GM23338 (cell line): Measurements from ENCODE around the gene FAM20A. TPM values are rescaled to one million over a fixed set of nuclear protein-coding genes. Genes with fewer than 3 reads are reported as not detected.
A peak's percentile ranks its signal among the peaks of the same experiment; 100 is the strongest.

Experiments
- ATAC-seq: fragments of 200-7000 bp; cut with Tn5 transposase; 3 replicates; pipeline ENCODE4 v1.9.1; 2020
- DNase-seq: peaks from one replicate; pipeline ENCODE4 v3.0.0-alpha.2; 2015; ENCODE audit warnings: low spot score
- H2AFZ ChIP-seq: fragments of 200-600 bp; sonication (generic); 2 replicates; pipeline ENCODE4 v1.8.0; 2016; ENCODE audit warnings: antibody characterized with exemption, mild to moderate bottlenecking, moderate library complexity
- H3F3A ChIP-seq: fragments of 200-600 bp; sonication (generic); replicated peaks from 2 replicates; pipeline ENCODE4 v1.8.0; 2017; ENCODE audit warnings: antibody characterized with exemption, mixed run types, low read depth
- H3K27ac ChIP-seq: fragments of 200-600 bp; sonication (generic); 2 replicates; pipeline ENCODE4 v1.6.1; 2016; ENCODE audit warnings: low read depth
- H3K27me3 ChIP-seq: fragments of 200-600 bp; sonication (generic); 2 replicates; pipeline ENCODE4 v1.8.0; 2016; ENCODE audit warnings: mild to moderate bottlenecking, mixed run types, moderate library complexity; ENCODE audit not compliant: insufficient read depth
- H3K36me3 ChIP-seq: fragments of 200-600 bp; sonication (generic); 2 replicates; pipeline ENCODE4 v1.8.0; 2016; ENCODE audit warnings: mild to moderate bottlenecking; ENCODE audit not compliant: insufficient read depth
- H3K4me1 ChIP-seq: fragments of 200-600 bp; sonication (generic); 2 replicates; pipeline ENCODE4 v1.8.0; 2016; ENCODE audit warnings: mild to moderate bottlenecking, moderate library complexity; ENCODE audit not compliant: insufficient read depth
- H3K4me2 ChIP-seq: fragments of 200-600 bp; sonication (generic); 2 replicates; pipeline ENCODE4 v1.7.1; 2017; ENCODE audit warnings: mixed run types
- H3K4me3 ChIP-seq: fragments of 200-600 bp; sonication (generic); 2 replicates; pipeline ENCODE4 v1.6.1; 2016; ENCODE audit warnings: mixed run types
- H3K79me2 ChIP-seq: fragments of 200-600 bp; sonication (generic); replicated peaks from 2 replicates; pipeline ENCODE4 v1.8.0; 2017; ENCODE audit warnings: mild to moderate bottlenecking; ENCODE audit not compliant: insufficient read depth
- H3K9me2 ChIP-seq: fragments of 200-600 bp; sonication (generic); 2 replicates; pipeline ENCODE4 v1.8.0; 2017; ENCODE audit not compliant: insufficient read depth
- H4K20me1 ChIP-seq: fragments of 200-600 bp; sonication (generic); replicated peaks from 2 replicates; pipeline ENCODE4 v1.8.0; 2017; ENCODE audit warnings: mild to moderate bottlenecking; ENCODE audit not compliant: insufficient read depth
- H3K27ac Mint-ChIP-seq: 2 replicates; pipeline ENCODE4 v1.8.0; 2020; ENCODE audit warnings: inconsistent platforms, mild to moderate bottlenecking, moderate library complexity, mixed read lengths
- H3K27me3 Mint-ChIP-seq: 3 replicates; pipeline ENCODE4 v1.8.0; 2022; ENCODE audit warnings: low read depth, mild to moderate bottlenecking, moderate library complexity, mixed read lengths, inconsistent platforms; ENCODE audit not compliant: insufficient read depth, poor library complexity
- H3K36me3 Mint-ChIP-seq: 3 replicates; pipeline ENCODE4 v1.8.0; 2021; ENCODE audit warnings: low read depth, mild to moderate bottlenecking, inconsistent platforms, moderate library complexity, mixed read lengths
- H3K4me1 Mint-ChIP-seq: 3 replicates; pipeline ENCODE4 v1.8.0; 2020; ENCODE audit warnings: mild to moderate bottlenecking, inconsistent platforms, mixed read lengths
- H3K4me3 Mint-ChIP-seq: 3 replicates; pipeline ENCODE4 v1.8.0; 2021; ENCODE audit warnings: moderate library complexity, mild to moderate bottlenecking, inconsistent platforms, mixed read lengths
- H3K9me3 Mint-ChIP-seq: 3 replicates; pipeline ENCODE4 v1.8.0; 2020; ENCODE audit warnings: moderate library complexity, mild to moderate bottlenecking, inconsistent platforms, mixed read lengths
- CREB1 ChIP-seq: fragments of 250-450 bp; sonication (Bioruptor Pico); IDR thresholded peaks from 2 replicates; pipeline ENCODE4 v1.5.0; 2020; ENCODE audit warnings: low read depth, mild to moderate bottlenecking, moderate library complexity
- EZH2 ChIP-seq: fragments of 200-600 bp; sonication (generic); IDR thresholded peaks from one replicate; pipeline ENCODE4 v1.8.0; 2017; ENCODE audit warnings: antibody characterized with exemption, mild to moderate bottlenecking, low read depth; ENCODE audit not compliant: unreplicated experiment
- EZH2phosphoT487 ChIP-seq: fragments of 200-600 bp; sonication (generic); IDR thresholded peaks from one replicate; pipeline ENCODE4 v1.8.1; 2018; ENCODE audit warnings: antibody characterized with exemption; ENCODE audit not compliant: unreplicated experiment
- JUNB ChIP-seq: IDR thresholded peaks from one replicate; pipeline ENCODE4 v1.6.1; 2016; ENCODE audit warnings: antibody characterized with exemption; ENCODE audit not compliant: unreplicated experiment
- NANOG ChIP-seq: IDR thresholded peaks from 2 replicates; pipeline ENCODE4 v1.6.1; 2016; ENCODE audit warnings: antibody characterized with exemption, borderline replicate concordance
- POLR2AphosphoS5 ChIP-seq: IDR thresholded peaks from 2 replicates; pipeline ENCODE4 v1.6.1; 2016; ENCODE audit warnings: antibody characterized with exemption, low read depth
- STAT1 ChIP-seq: IDR thresholded peaks from one replicate; pipeline ENCODE4 v1.6.1; 2016; ENCODE audit warnings: antibody characterized with exemption; ENCODE audit not compliant: unreplicated experiment
- ZNF114 ChIP-seq: fragments of 250-450 bp; sonication (Bioruptor Pico); IDR thresholded peaks from 2 replicates; pipeline ENCODE4 v1.5.0; 2020; ENCODE audit warnings: mild to moderate bottlenecking, moderate library complexity
- ZNF331 ChIP-seq: fragments of 250-450 bp; sonication (Bioruptor Pico); IDR thresholded peaks from 2 replicates; pipeline ENCODE4 v1.5.0; 2020; ENCODE audit warnings: low read depth, mild to moderate bottlenecking, moderate library complexity
- polyA plus RNA-seq: library from polyadenylated mRNA; unstranded; fragments of >200 nt; fragmentation: Nextera tagmentation; extraction: Ambion mirVana; gene quantifications from 2 replicates; pipeline ENCODE4 v1.2.1, GENCODE V29; 2016
- total RNA-seq: library from RNA; depleted of rRNA; stranded (reverse); fragments of >200 nt; shearing (Covaris generic); gene quantifications from 2 replicates; pipeline ENCODE4 v1.2.3, GENCODE V29; 2014
- TF ChIP-seq, protein P1 (sequence below): IDR thresholded peaks from one replicate; pipeline ENCODE4 v1.6.1; 2018; ENCODE audit warnings: antibody characterized with exemption; ENCODE audit not compliant: unreplicated experiment
- TF ChIP-seq, protein P2 (sequence below): IDR thresholded peaks from 2 replicates; pipeline ENCODE4 v1.6.1; 2016; ENCODE audit warnings: antibody characterized with exemption
- TF ChIP-seq, protein P3 (sequence below): fragments of 250-450 bp; sonication (Bioruptor Pico); IDR thresholded peaks from 2 replicates; pipeline ENCODE4 v1.5.0; 2020; ENCODE audit warnings: mild to moderate bottlenecking, moderate library complexity
- TF ChIP-seq, protein P4 (sequence below), 2 experiments: fragments of 200-600 bp in 1 of 2; sonication (generic) in 1 of 2; conservative IDR thresholded peaks; 2 replicates each; pipeline versions ENCODE4 v1.5.1 to v1.6.1; 2016 to 2017; ENCODE audit warnings: antibody characterized with exemption in 2 of 2, low read depth in 2 of 2, mild to moderate bottlenecking in 2 of 2, moderate library complexity in 1 of 2

Gene FAM20A
- total and polyA plus RNA-seq, 2 experiments from 2014 or later = 1.3 to 1.6 TPM

DNA sequence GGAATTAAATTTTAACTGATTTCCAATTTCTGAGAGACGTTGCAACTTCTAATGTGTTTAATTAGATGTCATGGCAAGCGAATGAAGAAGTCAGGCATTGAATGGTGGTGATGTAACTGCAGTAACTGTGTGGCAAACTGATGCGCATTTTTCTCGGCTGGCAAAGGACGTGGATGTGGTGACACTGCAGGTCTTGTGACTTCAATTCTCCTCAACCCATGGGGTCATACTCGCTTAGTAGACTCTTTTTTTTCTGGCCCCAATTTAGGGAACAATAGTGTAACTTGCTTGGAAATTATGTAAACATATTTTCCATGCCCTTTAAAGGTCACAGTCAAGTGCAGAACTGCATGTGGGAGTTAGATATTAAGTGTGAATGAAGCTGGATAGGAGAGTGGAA is 1.9 kb upstream of the FAM20A start:
- Histone ChIP-seq H3K27ac (no peak overlapping the region), H4K20me1 (no peaks in the 10 kb centered on the region)
- H3K4me1 Mint-ChIP-seq = peaks cover 25% of the 10 kb centered on the region

More for the DNA sequence above, 1.9 kb upstream of the FAM20A start:
- Mint-ChIP-seq H3K36me3 (peaks cover 6% of the 10 kb centered on the region; the same call in 2 of the 3 replicates), H3K9me3 (peaks cover 6% of the 10 kb centered on the region), H3K27me3 (peaks cover 27% of the 10 kb centered on the region), H3K4me3 (no peak overlapping the region), H3K27ac (no peak overlapping the region)
- DNase-seq (no peak), ATAC-seq (no peak)
- H3K4me1 ChIP-seq = peaks cover 38% of the 10 kb centered on the region
- H3K36me3 ChIP-seq = no peaks in the 10 kb centered on the region
- no peak overlapping the region for H2AFZ ChIP-seq
- TF ChIP-seq STAT1 = no peak
- TF ChIP-seq JUNB = no peak
- TF ChIP-seq POLR2AphosphoS5 = no peak
- no peak for TF ChIP-seq NANOG
- TF ChIP-seq, protein P1, sequence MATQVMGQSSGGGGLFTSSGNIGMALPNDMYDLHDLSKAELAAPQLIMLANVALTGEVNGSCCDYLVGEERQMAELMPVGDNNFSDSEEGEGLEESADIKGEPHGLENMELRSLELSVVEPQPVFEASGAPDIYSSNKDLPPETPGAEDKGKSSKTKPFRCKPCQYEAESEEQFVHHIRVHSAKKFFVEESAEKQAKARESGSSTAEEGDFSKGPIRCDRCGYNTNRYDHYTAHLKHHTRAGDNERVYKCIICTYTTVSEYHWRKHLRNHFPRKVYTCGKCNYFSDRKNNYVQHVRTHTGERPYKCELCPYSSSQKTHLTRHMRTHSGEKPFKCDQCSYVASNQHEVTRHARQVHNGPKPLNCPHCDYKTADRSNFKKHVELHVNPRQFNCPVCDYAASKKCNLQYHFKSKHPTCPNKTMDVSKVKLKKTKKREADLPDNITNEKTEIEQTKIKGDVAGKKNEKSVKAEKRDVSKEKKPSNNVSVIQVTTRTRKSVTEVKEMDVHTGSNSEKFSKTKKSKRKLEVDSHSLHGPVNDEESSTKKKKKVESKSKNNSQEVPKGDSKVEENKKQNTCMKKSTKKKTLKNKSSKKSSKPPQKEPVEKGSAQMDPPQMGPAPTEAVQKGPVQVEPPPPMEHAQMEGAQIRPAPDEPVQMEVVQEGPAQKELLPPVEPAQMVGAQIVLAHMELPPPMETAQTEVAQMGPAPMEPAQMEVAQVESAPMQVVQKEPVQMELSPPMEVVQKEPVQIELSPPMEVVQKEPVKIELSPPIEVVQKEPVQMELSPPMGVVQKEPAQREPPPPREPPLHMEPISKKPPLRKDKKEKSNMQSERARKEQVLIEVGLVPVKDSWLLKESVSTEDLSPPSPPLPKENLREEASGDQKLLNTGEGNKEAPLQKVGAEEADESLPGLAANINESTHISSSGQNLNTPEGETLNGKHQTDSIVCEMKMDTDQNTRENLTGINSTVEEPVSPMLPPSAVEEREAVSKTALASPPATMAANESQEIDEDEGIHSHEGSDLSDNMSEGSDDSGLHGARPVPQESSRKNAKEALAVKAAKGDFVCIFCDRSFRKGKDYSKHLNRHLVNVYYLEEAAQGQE = no peak
- TF ChIP-seq, protein P2, sequence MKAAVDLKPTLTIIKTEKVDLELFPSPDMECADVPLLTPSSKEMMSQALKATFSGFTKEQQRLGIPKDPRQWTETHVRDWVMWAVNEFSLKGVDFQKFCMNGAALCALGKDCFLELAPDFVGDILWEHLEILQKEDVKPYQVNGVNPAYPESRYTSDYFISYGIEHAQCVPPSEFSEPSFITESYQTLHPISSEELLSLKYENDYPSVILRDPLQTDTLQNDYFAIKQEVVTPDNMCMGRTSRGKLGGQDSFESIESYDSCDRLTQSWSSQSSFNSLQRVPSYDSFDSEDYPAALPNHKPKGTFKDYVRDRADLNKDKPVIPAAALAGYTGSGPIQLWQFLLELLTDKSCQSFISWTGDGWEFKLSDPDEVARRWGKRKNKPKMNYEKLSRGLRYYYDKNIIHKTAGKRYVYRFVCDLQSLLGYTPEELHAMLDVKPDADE = no peak
- TF ChIP-seq, protein P3, sequence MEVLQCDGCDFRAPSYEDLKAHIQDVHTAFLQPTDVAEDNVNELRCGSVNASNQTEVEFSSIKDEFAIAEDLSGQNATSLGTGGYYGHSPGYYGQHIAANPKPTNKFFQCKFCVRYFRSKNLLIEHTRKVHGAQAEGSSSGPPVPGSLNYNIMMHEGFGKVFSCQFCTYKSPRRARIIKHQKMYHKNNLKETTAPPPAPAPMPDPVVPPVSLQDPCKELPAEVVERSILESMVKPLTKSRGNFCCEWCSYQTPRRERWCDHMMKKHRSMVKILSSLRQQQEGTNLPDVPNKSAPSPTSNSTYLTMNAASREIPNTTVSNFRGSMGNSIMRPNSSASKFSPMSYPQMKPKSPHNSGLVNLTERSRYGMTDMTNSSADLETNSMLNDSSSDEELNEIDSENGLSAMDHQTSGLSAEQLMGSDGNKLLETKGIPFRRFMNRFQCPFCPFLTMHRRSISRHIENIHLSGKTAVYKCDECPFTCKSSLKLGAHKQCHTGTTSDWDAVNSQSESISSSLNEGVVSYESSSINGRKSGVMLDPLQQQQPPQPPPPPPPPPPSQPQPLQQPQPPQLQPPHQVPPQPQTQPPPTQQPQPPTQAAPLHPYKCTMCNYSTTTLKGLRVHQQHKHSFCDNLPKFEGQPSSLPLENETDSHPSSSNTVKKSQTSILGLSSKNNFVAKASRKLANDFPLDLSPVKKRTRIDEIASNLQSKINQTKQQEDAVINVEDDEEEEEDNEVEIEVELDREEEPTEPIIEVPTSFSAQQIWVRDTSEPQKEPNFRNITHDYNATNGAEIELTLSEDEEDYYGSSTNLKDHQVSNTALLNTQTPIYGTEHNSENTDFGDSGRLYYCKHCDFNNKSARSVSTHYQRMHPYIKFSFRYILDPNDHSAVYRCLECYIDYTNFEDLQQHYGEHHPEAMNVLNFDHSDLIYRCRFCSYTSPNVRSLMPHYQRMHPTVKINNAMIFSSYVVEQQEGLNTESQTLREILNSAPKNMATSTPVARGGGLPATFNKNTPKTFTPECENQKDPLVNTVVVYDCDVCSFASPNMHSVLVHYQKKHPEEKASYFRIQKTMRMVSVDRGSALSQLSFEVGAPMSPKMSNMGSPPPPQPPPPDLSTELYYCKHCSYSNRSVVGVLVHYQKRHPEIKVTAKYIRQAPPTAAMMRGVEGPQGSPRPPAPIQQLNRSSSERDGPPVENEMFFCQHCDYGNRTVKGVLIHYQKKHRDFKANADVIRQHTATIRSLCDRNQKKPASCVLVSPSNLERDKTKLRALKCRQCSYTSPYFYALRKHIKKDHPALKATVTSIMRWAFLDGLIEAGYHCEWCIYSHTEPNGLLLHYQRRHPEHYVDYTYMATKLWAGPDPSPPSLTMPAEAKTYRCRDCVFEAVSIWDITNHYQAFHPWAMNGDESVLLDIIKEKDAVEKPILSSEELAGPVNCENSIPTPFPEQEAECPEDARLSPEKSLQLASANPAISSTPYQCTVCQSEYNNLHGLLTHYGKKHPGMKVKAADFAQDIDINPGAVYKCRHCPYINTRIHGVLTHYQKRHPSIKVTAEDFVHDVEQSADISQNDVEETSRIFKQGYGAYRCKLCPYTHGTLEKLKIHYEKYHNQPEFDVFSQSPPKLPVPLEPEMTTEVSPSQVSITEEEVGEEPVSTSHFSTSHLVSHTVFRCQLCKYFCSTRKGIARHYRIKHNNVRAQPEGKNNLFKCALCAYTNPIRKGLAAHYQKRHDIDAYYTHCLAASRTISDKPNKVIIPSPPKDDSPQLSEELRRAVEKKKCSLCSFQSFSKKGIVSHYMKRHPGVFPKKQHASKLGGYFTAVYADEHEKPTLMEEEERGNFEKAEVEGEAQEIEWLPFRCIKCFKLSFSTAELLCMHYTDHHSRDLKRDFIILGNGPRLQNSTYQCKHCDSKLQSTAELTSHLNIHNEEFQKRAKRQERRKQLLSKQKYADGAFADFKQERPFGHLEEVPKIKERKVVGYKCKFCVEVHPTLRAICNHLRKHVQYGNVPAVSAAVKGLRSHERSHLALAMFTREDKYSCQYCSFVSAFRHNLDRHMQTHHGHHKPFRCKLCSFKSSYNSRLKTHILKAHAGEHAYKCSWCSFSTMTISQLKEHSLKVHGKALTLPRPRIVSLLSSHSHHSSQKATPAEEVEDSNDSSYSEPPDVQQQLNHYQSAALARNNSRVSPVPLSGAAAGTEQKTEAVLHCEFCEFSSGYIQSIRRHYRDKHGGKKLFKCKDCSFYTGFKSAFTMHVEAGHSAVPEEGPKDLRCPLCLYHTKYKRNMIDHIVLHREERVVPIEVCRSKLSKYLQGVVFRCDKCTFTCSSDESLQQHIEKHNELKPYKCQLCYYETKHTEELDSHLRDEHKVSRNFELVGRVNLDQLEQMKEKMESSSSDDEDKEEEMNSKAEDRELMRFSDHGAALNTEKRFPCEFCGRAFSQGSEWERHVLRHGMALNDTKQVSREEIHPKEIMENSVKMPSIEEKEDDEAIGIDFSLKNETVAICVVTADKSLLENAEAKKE (CRISPR knock-in tag) = no peak
- TF ChIP-seq EZH2 = no peak
- no peak for TF ChIP-seq ZNF331 (CRISPR knock-in tag)
- no peak for TF ChIP-seq ZNF114
- TF ChIP-seq, protein P4, sequence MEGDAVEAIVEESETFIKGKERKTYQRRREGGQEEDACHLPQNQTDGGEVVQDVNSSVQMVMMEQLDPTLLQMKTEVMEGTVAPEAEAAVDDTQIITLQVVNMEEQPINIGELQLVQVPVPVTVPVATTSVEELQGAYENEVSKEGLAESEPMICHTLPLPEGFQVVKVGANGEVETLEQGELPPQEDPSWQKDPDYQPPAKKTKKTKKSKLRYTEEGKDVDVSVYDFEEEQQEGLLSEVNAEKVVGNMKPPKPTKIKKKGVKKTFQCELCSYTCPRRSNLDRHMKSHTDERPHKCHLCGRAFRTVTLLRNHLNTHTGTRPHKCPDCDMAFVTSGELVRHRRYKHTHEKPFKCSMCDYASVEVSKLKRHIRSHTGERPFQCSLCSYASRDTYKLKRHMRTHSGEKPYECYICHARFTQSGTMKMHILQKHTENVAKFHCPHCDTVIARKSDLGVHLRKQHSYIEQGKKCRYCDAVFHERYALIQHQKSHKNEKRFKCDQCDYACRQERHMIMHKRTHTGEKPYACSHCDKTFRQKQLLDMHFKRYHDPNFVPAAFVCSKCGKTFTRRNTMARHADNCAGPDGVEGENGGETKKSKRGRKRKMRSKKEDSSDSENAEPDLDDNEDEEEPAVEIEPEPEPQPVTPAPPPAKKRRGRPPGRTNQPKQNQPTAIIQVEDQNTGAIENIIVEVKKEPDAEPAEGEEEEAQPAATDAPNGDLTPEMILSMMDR (conservative IDR thresholded peaks at IDR 0.05; ENCODE audit: low read depth in 2 of 2) = no peak
- no peak for TF ChIP-seq EZH2phosphoT487
- TF ChIP-seq CREB1 (CRISPR knock-in tag) = no peak
- H3K79me2 ChIP-seq = no peaks in the 10 kb centered on the region; the same call in 1 of the 2 replicates
- no peak overlapping the region for H3K4me3 ChIP-seq
- H3K4me2 ChIP-seq = peak overlapping the region; percentile 62; the same call in 1 of the 2 replicates
- H3K27me3 ChIP-seq = peaks cover 42% of the 10 kb centered on the region
- peaks cover 11% of the 10 kb centered on the region; the same call in 1 of the 2 replicates for H3K9me2 ChIP-seq
- 0 out of 2 replicates have a peak, but pooled peaks cover 2% of the 10 kb centered on the region for H3F3A ChIP-seq
